Esophagus muscularis mucosa (tissue), 3 donors: ENCODE data around the gene TARP.

Experiments used
- CTCF ChIP-seq, 3 experiments: fragments of 200-600 bp in 2 of 3; fragments of 450-650 bp in 1 of 3; sonication (generic) in 2 of 3; IDR thresholded peaks; one replicate each; pipeline ENCODE4 v1.5.1; 2017 to 2019; ENCODE audit warnings: antibody characterized with exemption in 3 of 3, mild to moderate bottlenecking in 2 of 3, moderate library complexity in 1 of 3
- POLR2A ChIP-seq: fragments of 450-650 bp; IDR thresholded peaks from one replicate; pipeline ENCODE4 v1.6.1; 2017; ENCODE audit warnings: antibody characterized with exemption, moderate library complexity, mild to moderate bottlenecking, low read depth
- POLR2AphosphoS5 ChIP-seq, 2 donors: sonication (generic); formaldehyde crosslinking; IDR thresholded peaks; one replicate each; pipeline ENCODE4 v1.6.1; 2017; ENCODE audit warnings: antibody characterized with exemption in 2 of 2

- no peak for TF ChIP-seq CTCF (IDR thresholded peaks at IDR 0.05)
- no peak for TF ChIP-seq POLR2AphosphoS5 (IDR thresholded peaks at IDR 0.05)
- TF ChIP-seq POLR2A: no peak
These were observed 40.7 kb downstream of the TARP start for GRCh38 chr7:38232502-38233366.
